Right lobe of liver (tissue), 4 donors: ENCODE results near the gene LNX1.

Source experiments
- CTCF ChIP-seq, 4 donors: fragments of 200-600 bp in 3 of 4; fragments of 450-650 bp in 1 of 4; IDR thresholded peaks; one replicate each; pipeline versions ENCODE4 v1.5.1 to v1.8.0; 2016 to 2022; ENCODE audit warnings: antibody characterized with exemption in 4 of 4, mild to moderate bottlenecking in 2 of 4
- POLR2A ChIP-seq: fragments of 450-650 bp; IDR thresholded peaks from one replicate; pipeline ENCODE4 v1.6.1; 2017; ENCODE audit warnings: antibody characterized with exemption, mild to moderate bottlenecking
- donor health status: DM: no; HTN: no; CAD: no.
- donor health status: DM: no; HTN: no; CAD: no.
- donor health status: DM: no; HTN: yes; CAD: no.

GRCh38 chr4:53562409-53562808 lies 28.9 kb downstream of the LNX1 start:
- no peak for TF ChIP-seq CTCF (IDR thresholded peaks at IDR 0.05)
- no peak for TF ChIP-seq POLR2A
